T-cell (primary cell): ENCODE measurements around the gene MTG2. TPM values are rescaled to one million over a fixed set of nuclear protein-coding genes. Genes with fewer than 3 reads are reported as not detected.

Experiments
- ATAC-seq, 4 experiments: fragments of 200-7000 bp in 3 of 4; fragments of 150-1000 bp in 1 of 4; cut with Tn5 transposase; replicated peaks in 1 of 4; 1 replicate in 3 of 4; 2 replicates in 1 of 4; pipeline ENCODE4 v1.10.0; 2021; ENCODE audit warnings: moderate library complexity in 3 of 4, mild to moderate bottlenecking in 2 of 4, moderate number of reproducible peaks in 1 of 4
- CTCF ChIA-PET, 2 donors: fragments of 300-600 bp; sonication (Branson Sonifier 250); formaldehyde crosslinking; loops; one replicate each; lab custom pipeline; 2022; ENCODE audit warnings: antibody characterized with exemption in 2 of 2; lab: Charles Lee
- POLR2A ChIA-PET, 2 donors: fragments of 300-600 bp; sonication (Branson Sonifier 250); formaldehyde crosslinking; loops; one replicate each; lab custom pipeline; 2022; ENCODE audit warnings: antibody characterized with exemption in 2 of 2; lab: Charles Lee
- DNase-seq, 35 experiments: peaks; one replicate each; pipeline versions ENCODE4 v3.0.0 to v3.0.0-alpha.2; 2013 to 2023
- H3K27ac ChIP-seq: one replicate; pipeline ENCODE4 v1.5.1; 2013; ENCODE audit warnings: low read length
- H3K27me3 ChIP-seq, 2 experiments: replicated peaks in 1 of 2; 1 replicate in 1 of 2; 2 replicates in 1 of 2; pipeline versions ENCODE4 v1.6.1 to v1.7.0; 2013; ENCODE audit warnings: low read length in 1 of 2, mixed read lengths in 1 of 2; ENCODE audit not compliant: control insufficient read depth in 2 of 2, insufficient read depth in 2 of 2; ENCODE audit errors: extremely low read depth in 1 of 2
- H3K36me3 ChIP-seq, 2 donors: 1 replicate in 1 of 2; 2 replicates in 1 of 2; pipeline versions ENCODE4 v1.6.1 to v1.7.0; 2013; ENCODE audit warnings: low read length in 1 of 2; ENCODE audit not compliant: control insufficient read depth in 2 of 2, insufficient read depth in 1 of 2; ENCODE audit errors: extremely low read depth in 1 of 2
- H3K4me1 ChIP-seq, 2 experiments: 1 replicate in 1 of 2; 2 replicates in 1 of 2; pipeline versions ENCODE4 v1.6.1 to v1.7.0; 2013; ENCODE audit warnings: low read length in 2 of 2, mixed read lengths in 1 of 2; ENCODE audit not compliant: insufficient read depth in 2 of 2, control insufficient read depth in 1 of 2; ENCODE audit errors: extremely low read depth in 1 of 2
- H3K4me3 ChIP-seq, 2 donors: 1 replicate in 1 of 2; 2 replicates in 1 of 2; pipeline versions ENCODE4 v1.5.1 to v1.7.0; 2013; ENCODE audit warnings: mild to moderate bottlenecking in 2 of 2, low read length in 1 of 2, moderate library complexity in 1 of 2; ENCODE audit not compliant: control insufficient read depth in 1 of 2; ENCODE audit errors: extremely low read depth in 1 of 2
- H3K9me3 ChIP-seq: 2 replicates; pipeline ENCODE4 v1.7.0; 2013
- H3K27ac Mint-ChIP-seq, 2 donors: one replicate each; pipeline ENCODE4 v1.8.0; 2020 to 2021; ENCODE audit warnings: mild to moderate bottlenecking in 2 of 2, mixed read lengths in 2 of 2
- H3K27me3 Mint-ChIP-seq, 2 donors: one replicate each; pipeline ENCODE4 v1.8.0; 2021 to 2022; ENCODE audit warnings: mixed read lengths in 2 of 2
- H3K36me3 Mint-ChIP-seq: one replicate; pipeline ENCODE4 v1.8.0; 2021; ENCODE audit warnings: mixed read lengths
- H3K4me1 Mint-ChIP-seq, 3 donors: one replicate each; pipeline ENCODE4 v1.8.0; 2020 to 2022; ENCODE audit warnings: mixed read lengths in 3 of 3, mild to moderate bottlenecking in 1 of 3
- H3K4me3 Mint-ChIP-seq, 3 donors: one replicate each; pipeline ENCODE4 v1.8.0; 2020 to 2022; ENCODE audit warnings: mild to moderate bottlenecking in 3 of 3, mixed read lengths in 3 of 3, moderate library complexity in 3 of 3
- H3K9me3 Mint-ChIP-seq, 3 donors: one replicate each; pipeline ENCODE4 v1.8.0; 2020 to 2022; ENCODE audit warnings: mixed read lengths in 3 of 3
- WGBS: methylation state at CpG from one replicate; pipeline ENCODE4 v1.1.5; 2013; ENCODE audit warnings: missing lambda C conversion rate; ENCODE audit not compliant: insufficient coverage; 5-methylcytosine and 5-hydroxymethylcytosine counted together
- total RNA-seq, 35 experiments: library from RNA in 6 of 35; stranded (reverse) in 6 of 35; fragments of 120-200 nt in 1 of 35; gene quantifications; one replicate each; pipeline versions ENCODE4 v1.2.1 to v1.2.4 and lab custom pipeline; 2013 to 2026

Gene MTG2
- total RNA-seq, 5 donors from 2014 or later (not counting 1 experiment from before 2014, with no cell fraction given), result 21.1 to 51.9 (median 44.1) TPM

GRCh38 chr20:62246872-62247652, 64.2 kb downstream of the MTG2 start:
- no peak overlapping the region for H3K4me3 Mint-ChIP-seq
- ATAC-seq (no peak), DNase-seq (no peak)
- no peak overlapping the region for H3K27ac ChIP-seq
- peaks cover 0 to 22% of the 10 kb centered on the region in 2 donors for H3K36me3 ChIP-seq
- 86% methylated on average over 18 of the region's 22 CpGs for WGBS
- ChIA-PET CTCF (no interaction called here), POLR2A (interaction anchor here in 1 of 2 donors (0.5 kb wide), 1 partner anchor 964 kb away, joined by 4 read pairs; no protein-coding TSS in a partner anchor)
- no peaks in the 10 kb centered on the region for H3K27me3 Mint-ChIP-seq
- H3K36me3 Mint-ChIP-seq, result peaks cover 9% of the 10 kb centered on the region
- no peaks in the 10 kb centered on the region for H3K27me3 ChIP-seq
- H3K4me1 ChIP-seq, result peaks cover 0 to 26% of the 10 kb centered on the region in 2 experiments
- H3K9me3 Mint-ChIP-seq, result no peaks in the 10 kb centered on the region
- H3K4me1 Mint-ChIP-seq, result peaks cover 44 to 52% (median 46%) of the 10 kb centered on the region in 3 donors
- no peak overlapping the region for H3K4me3 ChIP-seq
- H3K9me3 ChIP-seq, result no peaks in the 10 kb centered on the region
- H3K27ac Mint-ChIP-seq, result no peak overlapping the region

GRCh38 chr20:62248890-62249560, 66.2 kb downstream of the MTG2 start:
- POLR2A ChIA-PET, result no interaction called here
- ATAC-seq (no peak), DNase-seq (no peak)
- H3K4me1 Mint-ChIP-seq, result peaks cover 48 to 52% (median 48%) of the 10 kb centered on the region in 3 donors
- WGBS, result 77% methylated on average over 3 of the region's 6 CpGs
- Histone ChIP-seq H3K9me3 (no peaks in the 10 kb centered on the region), H3K4me1 (peaks cover 0 to 20% of the 10 kb centered on the region in 2 experiments), H3K27ac (no peak overlapping the region), H3K27me3 (no peaks in the 10 kb centered on the region), H3K36me3 (peaks cover 6 to 16% of the 10 kb centered on the region in 2 donors), H3K4me3 (no peak overlapping the region)
- peaks cover 7% of the 10 kb centered on the region for H3K36me3 Mint-ChIP-seq
- H3K9me3 Mint-ChIP-seq, result no peaks in the 10 kb centered on the region
- no peak overlapping the region for H3K4me3 Mint-ChIP-seq
- H3K27me3 Mint-ChIP-seq, result no peaks in the 10 kb centered on the region
- no peak overlapping the region for H3K27ac Mint-ChIP-seq
- CTCF ChIA-PET, result no interaction called here

GRCh38 chr20:62252342-62252966, 69.6 kb downstream of the MTG2 start:
- no peaks in the 10 kb centered on the region for H3K9me3 ChIP-seq
- ATAC-seq (no peak), DNase-seq (no peak)
- H3K4me1 Mint-ChIP-seq, result peaks cover 31 to 37% (median 37%) of the 10 kb centered on the region in 3 donors
- no peak overlapping the region for H3K4me3 Mint-ChIP-seq
- peaks cover 0 to 4% of the 10 kb centered on the region in 2 experiments for H3K4me1 ChIP-seq
- WGBS, result 92% methylated on average over 20 of the region's 26 CpGs
- ChIA-PET POLR2A (no interaction called here), CTCF (no interaction called here)
- H3K27me3 ChIP-seq, result no peaks in the 10 kb centered on the region
- peaks cover 13 to 20% of the 10 kb centered on the region in 2 donors for H3K36me3 ChIP-seq
- no peak overlapping the region for H3K27ac ChIP-seq
- no peak overlapping the region for H3K4me3 ChIP-seq
- H3K27ac Mint-ChIP-seq, result no peak overlapping the region
- H3K9me3 Mint-ChIP-seq, result no peaks in the 10 kb centered on the region
- H3K36me3 Mint-ChIP-seq, result peaks cover 12% of the 10 kb centered on the region
- H3K27me3 Mint-ChIP-seq, result no peaks in the 10 kb centered on the region

Other genes starting within 250 kb of the MTG2 start
- 10 to 100 TPM; 21.7 to 39.5 (median 35.2) TPM for gene TAF4, start 117.1 kb upstream of the MTG2 start, total RNA-seq
- 10 to 100 TPM; 40.5 to 55.5 (median 54.4) TPM for gene LSM14B, start 60.6 kb upstream of the MTG2 start, total RNA-seq
- 100 to 1,000 TPM; 136 to 233 (median 208) TPM for gene PSMA7, start 39.6 kb upstream of the MTG2 start, total RNA-seq
- gene SS18L1, start 39.3 kb upstream of the MTG2 start, total RNA-seq, result 10 to 100 TPM; 14.6 to 23.6 (median 19.4) TPM
- not detected for gene HRH3, start 37.2 kb downstream of the MTG2 start, total RNA-seq
- 10 to 100 TPM; 57.0 to 70.1 (median 63.0) TPM for gene OSBPL2, start 55.5 kb downstream of the MTG2 start, total RNA-seq
- 10 to 100 TPM; 44.7 to 80.3 (median 72.9) TPM for gene ADRM1, start 120.0 kb downstream of the MTG2 start, total RNA-seq
- gene LAMA5, start 184.3 kb downstream of the MTG2 start, total RNA-seq, result 1 to 10 TPM in 3 of 5 donors, under 1 TPM in 2; 0.48 to 4.3 (median 3.0) TPM
- 1,000 to 10,000 TPM; 2,807 to 3,290 (median 3,085) TPM for gene RPS21, start 204.1 kb downstream of the MTG2 start, total RNA-seq
- 1 to 10 TPM; 4.3 to 6.8 (median 5.6) TPM for gene CABLES2, start 224.3 kb downstream of the MTG2 start, total RNA-seq
- gene RBBP8NL, start 244.5 kb downstream of the MTG2 start, total RNA-seq, result not detected